Measurements from ENCODE around the gene C3orf70. TPM values are rescaled to one million over a fixed set of nuclear protein-coding genes. Genes with fewer than 3 reads are reported as not detected.

C3orf70 gene
- total and polyA plus RNA-seq, 2 of the 8 experiments (the other 6 are each of a cell fraction or from before 2014, with no cell fraction given), result 1.7 to 2.0 TPM

GRCh38 chr3:185030951-185031350 lies 121.9 kb downstream of the C3orf70 start:
- Histone ChIP-seq H4K5ac (ENCODE audit: insufficient read length, low read depth, low read length) (no peak overlapping the region), H2AFZ (ENCODE audit: low read length) (no peak overlapping the region), H4K91ac (replicated peaks; ENCODE audit: insufficient read length, low read length) (no peak overlapping the region), H3K18ac (ENCODE audit: extremely low read depth, low read length) (no peak overlapping the region), H3K4ac (replicated peaks; ENCODE audit: insufficient read length, low read depth, low read length) (no peak overlapping the region), H3K4me2 (ENCODE audit: insufficient read depth in 1 of 2, low read depth in 2 of 2, low read length in 2 of 2) (no peak overlapping the region), H4K20me1 (replicated peaks in 1 of 2; ENCODE audit: control insufficient read depth in 1 of 2, insufficient read depth in 2 of 2, low read length in 2 of 2) (no peaks in the 10 kb centered on the region), H3K27ac (ENCODE audit: low read depth, low read length) (no peak overlapping the region), H3K23ac (ENCODE audit: insufficient read length) (no peak overlapping the region), H2BK120ac (replicated peaks; ENCODE audit: low read depth, low read length) (no peak overlapping the region), H3K9me3 (ENCODE audit: insufficient read depth in 2 of 2, low read depth in 1 of 2, low read length in 1 of 2) (no peaks in the 10 kb centered on the region), H2BK20ac (ENCODE audit: low read length) (no peak overlapping the region), H3K4me1 (replicated peaks in 1 of 4; ENCODE audit: control insufficient read depth in 3 of 4, insufficient read depth in 4 of 4, low read length in 3 of 4) (no peaks in the 10 kb centered on the region), H3K14ac (ENCODE audit: insufficient read length) (no peak overlapping the region), H3K79me1 (ENCODE audit: low read depth, low read length) (no peaks in the 10 kb centered on the region), H2BK12ac (ENCODE audit: low read depth, low read length) (no peak overlapping the region), H2AK5ac (ENCODE audit: low read depth, low read length) (no peak overlapping the region), H3K27me3 (replicated peaks in 1 of 4; ENCODE audit: control insufficient read depth in 3 of 4, extremely low read depth in 1 of 4, insufficient read depth in 3 of 4, low read length in 3 of 4) (no peaks in the 10 kb centered on the region), H3K23me2 (ENCODE audit: low read depth, low read length) (no peaks in the 10 kb centered on the region), H2BK5ac (ENCODE audit: low read depth, low read length) (no peak overlapping the region), H3K79me2 (ENCODE audit: control insufficient read depth in 1 of 2, insufficient read depth in 2 of 2, low read length in 2 of 2) (no peaks in the 10 kb centered on the region), H3K56ac (replicated peaks; ENCODE audit: insufficient read length, low read depth, low read length) (no peak overlapping the region), H2BK15ac (ENCODE audit: low read length) (no peak overlapping the region), H3K9ac (replicated peaks in 1 of 4; ENCODE audit: extremely low read depth in 1 of 4, low read depth in 3 of 4, low read length in 3 of 4) (no peak overlapping the region), H3K4me3 (ENCODE audit: extremely low read depth in 1 of 4, insufficient read depth in 2 of 4, low read depth in 3 of 4, low read length in 4 of 4) (no peak overlapping the region), H3K36me3 (ENCODE audit: control insufficient read depth in 2 of 4, insufficient read depth in 4 of 4, low read length in 3 of 4) (peaks cover 0 to 2% (median 0%) of the 10 kb centered on the region in 4 experiments; a peak in 1 of 8 replicates), H4K8ac (ENCODE audit: extremely low read depth, insufficient read depth, low read length) (no peak overlapping the region)
- TF ChIP-seq E2F6 (IDR thresholded peaks at IDR 0.05) (no peak), USF2 (IDR thresholded peaks at IDR 0.05; ENCODE audit: low read length) (no peak), KDM1A (IDR thresholded peaks at IDR 0.05; ENCODE audit: borderline replicate concordance, low read length) (no peak), RNF2 (IDR thresholded peaks at IDR 0.05; ENCODE audit: borderline replicate concordance, low read depth, low read length, missing control alignments, poor library complexity, severe bottlenecking) (no peak)
- DNase-seq (ENCODE audit: low read depth in 1 of 2, low spot score in 2 of 2) (no peak), FAIRE-seq (no peak)
- ChIA-PET CTCF (ENCODE audit: partially characterized antibody) (interaction anchor here (0.6 to 1.4 kb wide), 5 partner anchors 8 to 677 kb away, joined by 3 to 5 read pairs (median 3); no protein-coding TSS in a partner anchor), POLR2A (ENCODE audit: partially characterized antibody) (no interaction called here)
- 92% methylated on average over 2 of the region's 3 CpGs; no CpG with 5 or more reads in 1 of the 2 experiments for WGBS, 2 experiments (ENCODE audit: extremely low coverage in 1 of 2, insufficient coverage in 1 of 2, insufficient read length in 1 of 2, insufficient replicate concordance in 2 of 2, low coverage in 1 of 2, low lambda C conversion rate in 2 of 2, missing lambda C conversion rate in 1 of 2)
